RKO (cell line): Measurements from ENCODE around the gene IGF2BP2.
"Not testable (repeated sequence)": the region's sequence is repeated elsewhere in the genome, so short reads cannot be mapped to it uniquely, and the experiment has no call there.

ENCODE experiments used
- DNase-seq: peaks from one replicate; pipeline ENCODE4 v3.0.0-alpha.2; 2016; ENCODE audit warnings: low spot score

The IGF2BP2 gene

GRCh38 chr3:185639632-185640206, 185.1 kb downstream of the IGF2BP2 start:
- DNase-seq = no peak

DNA sequence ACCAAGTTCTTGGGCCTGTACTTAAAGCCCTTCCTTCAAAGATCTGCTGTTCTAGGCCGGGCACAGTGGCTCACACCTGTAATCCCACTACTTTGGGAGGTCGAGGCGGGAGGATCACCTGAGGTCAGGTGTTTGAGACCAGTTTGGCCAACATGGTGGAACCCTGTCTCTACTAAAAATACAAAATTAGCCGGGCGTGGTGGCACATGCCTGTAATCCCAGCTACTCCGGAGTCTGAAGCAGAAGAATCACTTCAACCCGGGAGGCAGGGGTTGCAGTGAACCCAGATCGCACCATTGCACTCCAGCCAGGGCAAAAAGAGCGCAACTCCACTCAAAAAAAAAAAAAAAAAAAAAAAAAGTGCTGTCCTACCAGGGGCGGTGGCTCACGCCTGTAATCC, 186.2 kb downstream of the IGF2BP2 start:
- not testable (repeated sequence) for DNase-seq

DNA sequence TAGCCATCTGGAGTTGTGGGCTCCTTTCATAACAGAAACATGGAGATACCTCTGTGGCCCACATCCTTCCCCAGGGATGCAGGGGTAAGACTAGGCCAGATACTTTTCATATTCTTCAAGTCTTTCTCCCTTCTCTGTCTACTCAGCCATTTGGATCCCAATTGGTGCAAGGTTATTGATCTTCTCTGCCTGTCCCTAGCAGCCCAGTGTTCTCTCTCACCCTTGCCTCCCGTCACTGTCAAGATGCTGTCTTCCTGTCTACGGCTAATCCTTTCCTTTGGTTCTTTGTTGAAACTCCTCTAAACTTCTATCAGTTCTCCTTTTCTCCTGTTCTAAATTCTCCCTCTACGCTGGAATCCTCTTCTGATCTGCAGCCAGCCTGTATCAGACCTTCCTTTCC, 187.5 kb downstream of the IGF2BP2 start:
- DNase-seq = no peak

DNA sequence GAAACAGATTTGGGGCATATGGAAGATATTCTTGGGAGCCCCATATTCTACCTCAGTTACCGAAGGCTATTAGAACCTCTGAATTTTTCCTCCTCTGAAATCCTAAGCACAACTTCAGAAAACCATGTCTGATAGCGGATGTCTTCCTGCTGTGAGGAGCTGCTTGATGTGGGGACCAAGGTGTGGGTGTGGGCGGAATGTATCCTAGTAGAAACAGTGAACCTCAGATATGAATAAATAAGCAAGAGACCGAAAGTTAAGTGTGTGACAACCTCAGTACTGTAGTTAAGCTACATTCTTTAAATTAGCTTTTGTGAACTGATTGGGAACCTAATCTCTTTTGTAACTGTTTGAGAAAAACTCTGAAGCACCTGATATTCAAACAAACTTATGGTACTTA, 191.8 kb downstream of the IGF2BP2 start:
- no peak for DNase-seq

GRCh38 chr3:185631508-185632206, 193.2 kb downstream of the IGF2BP2 start:
- DNase-seq = no peak

DNA sequence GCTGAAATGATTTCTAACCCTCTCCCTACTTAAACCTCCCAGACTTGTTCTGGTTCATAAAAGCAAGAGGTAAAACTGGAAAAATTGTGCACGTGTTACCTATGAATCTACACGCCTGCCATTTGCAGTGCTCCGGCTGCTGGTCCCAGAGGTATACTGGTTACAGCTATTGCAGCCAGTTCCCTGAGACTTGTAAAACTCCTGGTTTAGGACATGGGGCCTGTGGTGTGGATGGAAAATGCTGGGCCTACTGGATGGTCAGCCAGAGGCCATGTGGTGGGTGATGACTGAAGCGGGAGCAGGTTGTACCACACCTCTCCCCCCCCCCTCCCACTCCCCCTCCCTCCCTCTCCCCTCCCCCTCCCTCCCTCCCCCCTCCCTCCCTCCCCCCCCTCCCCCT, 193.7 kb downstream of the IGF2BP2 start:
- no peak for DNase-seq

DNA sequence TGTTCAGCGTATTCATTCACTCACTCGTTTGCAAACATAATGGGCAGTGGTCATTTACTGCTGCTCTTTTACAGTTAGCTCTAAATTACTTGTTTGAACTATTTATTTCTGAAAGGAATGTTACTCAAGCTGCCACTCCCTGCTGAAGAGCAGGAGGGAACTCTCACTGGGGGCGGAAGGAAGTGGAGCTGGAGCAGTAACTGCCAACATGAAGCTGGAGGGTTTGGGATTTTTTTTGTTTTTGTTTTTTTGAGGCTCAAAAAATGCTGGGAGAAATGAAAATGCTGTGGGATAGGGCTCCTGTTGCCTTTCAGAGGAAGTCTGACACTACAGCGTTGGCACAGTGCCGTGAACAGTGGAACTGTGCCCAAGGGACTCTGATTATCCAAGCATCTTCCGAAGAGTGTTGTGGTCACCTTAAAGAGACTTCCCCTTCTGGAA, 194.6 kb downstream of the IGF2BP2 start:
- DNase-seq = no peak

- no peak for DNase-seq
Observed at GRCh38 chr3:185629554-185630181, 195.2 kb downstream of the IGF2BP2 start.

DNA sequence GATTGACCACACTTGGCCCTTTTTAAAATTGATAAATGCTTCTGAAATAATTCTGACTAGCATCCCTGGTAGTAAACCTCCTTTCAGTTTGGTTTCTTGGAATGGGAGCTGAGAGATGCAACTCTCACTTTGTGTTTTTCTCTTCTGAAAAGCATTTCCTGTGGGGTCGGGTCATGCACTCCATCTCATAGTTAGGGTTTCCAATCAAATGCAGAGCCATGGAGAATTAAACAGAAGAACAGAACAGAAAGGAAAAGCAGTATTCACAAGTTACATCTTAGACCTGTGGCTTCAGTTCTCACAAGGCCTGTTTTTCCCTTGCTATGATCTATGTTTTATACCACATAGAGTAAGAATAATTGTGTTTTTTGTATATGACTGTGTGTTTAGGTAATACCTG, 199.1 kb downstream of the IGF2BP2 start:
- DNase-seq = no peak

- DNase-seq = no peak
Observed at GRCh38 chr3:185623939-185624665, 200.7 kb downstream of the IGF2BP2 start.

DNA sequence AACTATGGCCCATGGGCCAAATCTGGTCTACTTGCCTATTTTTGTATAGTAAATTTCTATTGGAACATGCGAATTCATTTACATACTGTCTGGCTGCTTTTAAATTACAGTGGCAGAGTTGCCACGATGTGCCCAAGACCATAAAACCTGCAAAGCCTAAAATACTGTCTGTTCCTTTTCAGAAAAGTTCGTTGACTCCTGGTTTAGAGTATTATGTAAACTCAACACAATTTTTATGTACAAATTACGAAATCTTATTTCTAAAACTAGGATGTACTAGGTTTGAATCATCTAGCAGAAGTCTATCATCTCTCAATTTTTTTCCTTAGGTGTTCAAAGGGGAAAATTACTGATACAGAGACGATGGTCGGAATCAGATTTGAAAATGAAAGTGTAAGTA, 211.8 kb downstream of the IGF2BP2 start:
- no peak for DNase-seq

DNA sequence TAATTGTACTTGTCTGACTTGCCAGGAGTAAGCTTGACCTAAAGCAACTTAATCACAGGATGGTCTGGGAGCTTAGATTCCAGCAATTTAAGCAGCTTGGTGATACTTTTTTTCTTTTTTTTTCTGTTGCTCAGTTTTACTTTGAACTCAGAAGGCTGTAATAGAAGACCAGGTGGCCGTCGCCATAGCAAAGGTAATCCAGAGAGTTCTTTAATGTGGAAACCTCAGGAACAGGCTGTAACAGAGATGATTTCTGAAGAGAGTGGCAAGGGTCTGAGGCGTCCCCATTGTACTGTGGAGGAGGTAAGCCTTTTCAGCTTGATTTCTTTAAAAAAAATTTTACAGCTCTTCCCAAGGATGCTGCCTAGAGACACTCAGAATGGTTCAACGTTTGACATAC, 218.6 kb downstream of the IGF2BP2 start:
- no peak for DNase-seq

DNA sequence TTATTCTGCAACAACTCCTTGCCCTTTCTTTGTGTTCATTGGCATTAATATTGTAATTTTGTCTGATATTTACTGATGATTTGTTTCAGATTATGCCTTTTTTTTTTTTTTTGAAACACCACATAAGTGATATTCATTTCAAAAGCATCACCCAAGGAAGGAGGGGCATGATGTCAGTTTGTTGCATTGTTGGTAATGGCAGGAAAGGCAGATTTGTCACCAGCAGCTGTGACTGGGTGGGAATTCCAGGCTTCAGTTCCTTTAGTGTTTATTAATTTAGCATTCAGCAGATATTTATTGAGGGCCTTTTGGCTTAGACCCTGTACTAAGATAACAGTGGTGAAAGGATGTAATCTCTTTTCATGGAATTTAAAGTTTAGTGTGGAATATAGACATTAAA, 219.3 kb downstream of the IGF2BP2 start:
- DNase-seq = no peak

DNA sequence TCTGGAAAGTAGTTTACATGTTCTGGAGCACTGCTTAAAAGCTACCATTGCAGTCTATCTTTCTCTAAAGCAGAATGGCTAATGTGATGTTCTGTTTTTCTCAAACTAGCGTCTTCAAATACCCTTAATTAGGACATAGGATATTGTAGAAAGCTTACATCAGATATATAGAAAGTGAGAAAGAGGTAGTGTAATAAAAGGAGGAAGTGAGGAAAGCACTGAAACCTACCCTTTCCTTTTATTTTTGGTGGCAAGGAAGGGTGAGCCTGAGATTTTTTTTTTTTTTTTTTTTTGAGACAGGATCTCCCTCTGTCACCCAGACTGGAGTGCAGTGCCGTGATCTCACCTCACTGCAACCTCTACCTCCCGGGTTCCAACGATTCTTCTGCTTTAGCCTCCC, 229.3 kb downstream of the IGF2BP2 start:
- DNase-seq = no peak

- DNase-seq = no peak
Observed at GRCh38 chr3:185594073-185594472, 230.8 kb downstream of the IGF2BP2 start.
